Measurements from ENCODE around the gene TMEM45B. TPM values are rescaled to one million over a fixed set of nuclear protein-coding genes. Genes with fewer than 3 reads are reported as not detected.
A peak's percentile ranks its signal among the peaks of the same experiment; 100 is the strongest.
"Not testable (repeated sequence)": the region's sequence is repeated elsewhere in the genome, so short reads cannot be mapped to it uniquely, and the experiment has no call there.

The TMEM45B gene
- polyA plus RNA-seq, 2 of the 4 experiments (the other 2 are of a cell fraction): 0.44 TPM; not detected in 1

- ChIA-PET POLR2A (no interaction called here), CTCF (no interaction called here)
- TF ChIP-seq JUNB (IDR thresholded peaks at IDR 0.05) (no peak), CHD2 (IDR thresholded peaks at IDR 0.05; ENCODE audit: low read length, partially characterized antibody) (no peak), EHF (CRISPR knock-in tag; IDR thresholded peaks at IDR 0.05) (no peak), RARB (CRISPR knock-in tag; IDR thresholded peaks at IDR 0.05) (no peak), HOXB5 (CRISPR knock-in tag; IDR thresholded peaks at IDR 0.05) (no peak), NFE2L2 (conservative IDR thresholded peaks at IDR 0.05; ENCODE audit: low read length) (no peak), HMGXB4 (CRISPR knock-in tag; IDR thresholded peaks at IDR 0.05; ENCODE audit: borderline replicate concordance) (no peak), NPAS2 (CRISPR knock-in tag; IDR thresholded peaks at IDR 0.05; ENCODE audit: borderline replicate concordance) (no peak), ATOH8 (CRISPR knock-in tag; IDR thresholded peaks at IDR 0.05; ENCODE audit: low read depth) (no peak), MYC (IDR thresholded peaks at IDR 0.05; ENCODE audit: borderline replicate concordance, low read length) (no peak)
- WGBS (ENCODE audit: missing lambda C conversion rate): 93% methylated on average over 2 of the region's 2 CpGs
- no peak for FAIRE-seq
- Histone ChIP-seq H3K4me2 (no peak overlapping the region), H3K4me3 (no peak overlapping the region), H3K27ac (no peak overlapping the region), H3K9me3 (no peaks in the 10 kb centered on the region), H3K4me1 (peaks cover 14% of the 10 kb centered on the region)
- no peak for DNase-seq (ENCODE audit: low read depth in 1 of 2, low spot score in 1 of 2)
- ATAC-seq: no peak
These were observed 26.5 kb downstream of the TMEM45B start for GRCh38 chr11:129842138-129842537.

- Histone ChIP-seq H3K4me3 (no peak overlapping the region), H3K4me1 (peaks cover 14% of the 10 kb centered on the region), H3K4me2 (peak overlapping the region; percentile 35), H3K27ac (peak overlapping the region; percentile 8 to 60; a peak in 3 of 6 replicates), H3K9me3 (no peaks in the 10 kb centered on the region)
- ATAC-seq (peak; percentile 73 to 88; a peak in 5 of 6 replicates), DNase-seq (ENCODE audit: low read depth in 1 of 2, low spot score in 1 of 2) (peak in 1 of 2 experiments; percentile 61), FAIRE-seq (no peak)
- no peak for TF ChIP-seq NPAS2 (CRISPR knock-in tag; IDR thresholded peaks at IDR 0.05; ENCODE audit: borderline replicate concordance)
- TF ChIP-seq EP300 (IDR thresholded peaks at IDR 0.05): no peak
- TF ChIP-seq BHLHE40 (IDR thresholded peaks at IDR 0.05; ENCODE audit: low read depth, low read length): no peak
- no peak for TF ChIP-seq CHD2 (IDR thresholded peaks at IDR 0.05; ENCODE audit: low read length, partially characterized antibody)
- TF ChIP-seq JUNB (IDR thresholded peaks at IDR 0.05): no peak
- no peak for TF ChIP-seq FOSL2 (IDR thresholded peaks at IDR 0.05)
- TF ChIP-seq FOSL2 (CRISPR knock-in tag; IDR thresholded peaks at IDR 0.05): 0 out of 2 replicates have a peak, but pooled peaks have one; percentile 31
- TF ChIP-seq CEBPB (IDR thresholded peaks at IDR 0.05): no peak
- TF ChIP-seq CTCF (IDR thresholded peaks at IDR 0.05): no peak
- no peak for TF ChIP-seq SMC3 (IDR thresholded peaks at IDR 0.05)
- TF ChIP-seq FOSB (CRISPR knock-in tag; IDR thresholded peaks at IDR 0.05): no peak
- TF ChIP-seq TP53 (CRISPR knock-in tag; IDR thresholded peaks at IDR 0.05): no peak
- peak; percentile 57; the same call in 1 of the 2 replicates for TF ChIP-seq GATA3 (IDR thresholded peaks at IDR 0.05; ENCODE audit: borderline replicate concordance)
- TF ChIP-seq RNF2 (IDR thresholded peaks at IDR 0.05; ENCODE audit: borderline replicate concordance, low read depth): no peak
- ChIA-PET POLR2A (interaction anchor here (0.6 kb wide), 1 partner anchor 156 kb away, joined by 9 read pairs; the partner anchor contains the start of gene PRDM10), CTCF (interaction anchor here (1.4 kb wide), 1 partner anchor 12 kb away, joined by 5 read pairs; no protein-coding TSS in a partner anchor)
- 48% methylated on average over 6 of the region's 6 CpGs for WGBS (ENCODE audit: missing lambda C conversion rate)
These were observed 31.1 kb downstream of the TMEM45B start for GRCh38 chr11:129846508-129847335.

GRCh38 chr11:129847361-129847760, 31.7 kb downstream of the TMEM45B start:
- CTCF ChIA-PET: interaction anchor here (1.4 kb wide), 1 partner anchor 11 kb away, joined by 5 read pairs; no protein-coding TSS in a partner anchor
- peak overlapping the region; percentile 35; the same call in 2 of the 3 replicates for H3K4me2 ChIP-seq

More at GRCh38 chr11:129847361-129847760, 31.7 kb downstream of the TMEM45B start:
- 67% methylated on average over 2 of the region's 3 CpGs for WGBS (ENCODE audit: missing lambda C conversion rate)
- FAIRE-seq; POLR2A ChIA-PET; ATAC-seq; H3K9me3 ChIP-seq; DNase-seq (ENCODE audit: low read depth in 1 of 2, low spot score in 1 of 2); H3K4me3 ChIP-seq: not testable (repeated sequence)
- peak overlapping the region in 1 of 2 experiments; percentile 60; a peak in 1 of 6 replicates for H3K27ac ChIP-seq
- H3K4me1 ChIP-seq: peaks cover 14% of the 10 kb centered on the region
